ENCODE measurements around the gene USP25. TPM values are rescaled to one million over a fixed set of nuclear protein-coding genes. Genes with fewer than 3 reads are reported as not detected.

USP25 gene
- total RNA-seq, 1 donor, result 56.1 TPM

DNA sequence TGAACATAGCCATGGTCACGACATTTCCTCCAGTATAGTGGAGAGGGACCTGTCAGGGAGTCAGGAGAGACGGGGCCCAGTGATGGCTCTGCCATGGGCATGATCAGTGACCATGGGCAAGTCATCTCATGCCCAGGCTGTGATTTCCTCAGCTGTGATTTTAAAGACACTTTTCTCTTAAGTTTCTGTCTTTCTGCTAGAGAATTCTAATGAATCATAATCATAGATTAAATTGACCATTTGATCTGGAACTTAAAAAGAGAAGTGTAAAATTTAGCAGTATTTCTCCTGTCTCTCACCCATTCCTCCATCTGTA lies 112.7 kb downstream of the USP25 start:
- peaks cover 24% of the 10 kb centered on the region for H3K4me1 ChIP-seq (ENCODE audit: insufficient read depth, low read length)

GRCh38 chr21:15843766-15844165 lies 114.0 kb downstream of the USP25 start:
- no peaks in the 10 kb centered on the region for H3K79me2 ChIP-seq (ENCODE audit: insufficient read depth, low read length)
- H3K9me3 ChIP-seq (ENCODE audit: low read depth, low read length), result no peaks in the 10 kb centered on the region
- no peak overlapping the region for H3K4me2 ChIP-seq (ENCODE audit: insufficient read depth, low read length)
- no peaks in the 10 kb centered on the region for H3K36me3 ChIP-seq (ENCODE audit: insufficient read depth, low read length)
- H3K4me1 ChIP-seq (ENCODE audit: insufficient read depth, low read length), result peaks cover 24% of the 10 kb centered on the region
- DNase-seq (ENCODE audit: insufficient read length, low spot score, missing footprints), result no peak
- no peak overlapping the region for H2AFZ ChIP-seq (ENCODE audit: low read length)
- no peak overlapping the region for H3K27ac ChIP-seq (ENCODE audit: low read depth, low read length)
- H3K27me3 ChIP-seq (ENCODE audit: insufficient read depth, low read length), result no peaks in the 10 kb centered on the region
- H3K4me3 ChIP-seq (ENCODE audit: insufficient read depth, low read length), result no peak overlapping the region
- TF ChIP-seq, protein P1, sequence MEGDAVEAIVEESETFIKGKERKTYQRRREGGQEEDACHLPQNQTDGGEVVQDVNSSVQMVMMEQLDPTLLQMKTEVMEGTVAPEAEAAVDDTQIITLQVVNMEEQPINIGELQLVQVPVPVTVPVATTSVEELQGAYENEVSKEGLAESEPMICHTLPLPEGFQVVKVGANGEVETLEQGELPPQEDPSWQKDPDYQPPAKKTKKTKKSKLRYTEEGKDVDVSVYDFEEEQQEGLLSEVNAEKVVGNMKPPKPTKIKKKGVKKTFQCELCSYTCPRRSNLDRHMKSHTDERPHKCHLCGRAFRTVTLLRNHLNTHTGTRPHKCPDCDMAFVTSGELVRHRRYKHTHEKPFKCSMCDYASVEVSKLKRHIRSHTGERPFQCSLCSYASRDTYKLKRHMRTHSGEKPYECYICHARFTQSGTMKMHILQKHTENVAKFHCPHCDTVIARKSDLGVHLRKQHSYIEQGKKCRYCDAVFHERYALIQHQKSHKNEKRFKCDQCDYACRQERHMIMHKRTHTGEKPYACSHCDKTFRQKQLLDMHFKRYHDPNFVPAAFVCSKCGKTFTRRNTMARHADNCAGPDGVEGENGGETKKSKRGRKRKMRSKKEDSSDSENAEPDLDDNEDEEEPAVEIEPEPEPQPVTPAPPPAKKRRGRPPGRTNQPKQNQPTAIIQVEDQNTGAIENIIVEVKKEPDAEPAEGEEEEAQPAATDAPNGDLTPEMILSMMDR (IDR thresholded peaks at IDR 0.05; ENCODE audit: extremely low read depth, low read depth, low read length), result no peak
- no peaks in the 10 kb centered on the region for H4K20me1 ChIP-seq (ENCODE audit: insufficient read depth, low read length)

More for the DNA sequence above, 112.7 kb downstream of the USP25 start:
- DNase-seq (ENCODE audit: insufficient read length, low spot score, missing footprints), result no peak
- Histone ChIP-seq H3K9me3 (ENCODE audit: low read depth, low read length) (no peaks in the 10 kb centered on the region), H3K27ac (ENCODE audit: low read depth, low read length) (no peak overlapping the region), H2AFZ (ENCODE audit: low read length) (no peak overlapping the region), H3K4me2 (ENCODE audit: insufficient read depth, low read length) (no peak overlapping the region), H3K27me3 (ENCODE audit: insufficient read depth, low read length) (no peaks in the 10 kb centered on the region), H3K4me3 (ENCODE audit: insufficient read depth, low read length) (no peak overlapping the region), H3K79me2 (ENCODE audit: insufficient read depth, low read length) (no peaks in the 10 kb centered on the region), H3K36me3 (ENCODE audit: insufficient read depth, low read length) (no peaks in the 10 kb centered on the region), H4K20me1 (ENCODE audit: insufficient read depth, low read length) (no peaks in the 10 kb centered on the region)
- TF ChIP-seq, protein P1 (IDR thresholded peaks at IDR 0.05; ENCODE audit: extremely low read depth, low read depth, low read length), result no peak

DNA sequence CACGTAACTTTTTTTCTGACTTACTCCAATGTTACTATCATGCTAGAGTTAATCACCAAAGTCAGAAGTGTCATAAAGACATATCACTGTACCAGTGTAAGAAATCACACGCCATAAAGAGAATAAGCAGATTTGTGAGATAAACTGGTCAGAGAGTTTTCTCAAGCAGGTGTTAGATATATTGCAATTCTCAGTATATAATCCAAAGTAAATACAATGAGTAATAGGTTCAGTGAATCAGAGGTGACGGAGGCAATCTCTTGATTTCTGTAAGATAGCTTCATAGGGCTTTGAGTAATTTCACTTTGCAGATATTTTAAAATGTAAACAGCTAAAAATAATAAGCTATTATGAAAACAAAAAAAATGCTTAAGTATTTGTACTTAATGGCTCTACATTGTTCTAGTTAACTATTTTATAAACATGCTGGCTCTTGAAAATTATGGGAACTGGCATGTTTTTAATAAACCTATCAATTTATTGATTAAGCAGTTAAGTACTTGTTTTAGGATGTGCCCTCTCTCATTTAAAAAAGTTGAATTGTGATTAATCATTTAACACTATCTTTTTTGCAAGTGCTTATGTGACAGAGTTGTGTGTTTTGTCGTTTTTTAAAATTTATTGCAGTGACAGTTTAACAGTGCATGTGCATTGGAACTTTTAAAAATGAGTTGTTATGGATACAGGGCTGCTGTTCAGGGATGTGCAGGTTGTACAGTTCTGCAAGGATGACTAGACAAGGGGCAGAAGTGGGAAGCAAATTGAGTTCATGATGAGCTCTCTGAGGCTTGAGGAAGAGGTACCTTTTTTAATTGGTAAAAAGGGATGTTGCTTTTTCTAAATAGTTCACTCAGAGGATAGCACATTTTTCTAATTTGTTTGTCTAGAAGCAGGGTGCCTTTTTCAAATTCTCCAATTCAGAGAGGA lies 119.1 kb downstream of the USP25 start:
- Histone ChIP-seq H3K4me3 (ENCODE audit: insufficient read depth, low read length) (no peak overlapping the region), H2AFZ (ENCODE audit: low read length) (no peak overlapping the region), H3K9me3 (ENCODE audit: low read depth, low read length) (no peaks in the 10 kb centered on the region), H3K4me2 (ENCODE audit: insufficient read depth, low read length) (peak overlapping the region; percentile 4), H4K20me1 (ENCODE audit: insufficient read depth, low read length) (no peaks in the 10 kb centered on the region), H3K36me3 (ENCODE audit: insufficient read depth, low read length) (no peaks in the 10 kb centered on the region), H3K27ac (ENCODE audit: low read depth, low read length) (no peak overlapping the region), H3K4me1 (ENCODE audit: insufficient read depth, low read length) (peaks cover 11% of the 10 kb centered on the region), H3K79me2 (ENCODE audit: insufficient read depth, low read length) (no peaks in the 10 kb centered on the region), H3K27me3 (ENCODE audit: insufficient read depth, low read length) (no peaks in the 10 kb centered on the region)
- TF ChIP-seq, protein P1 (IDR thresholded peaks at IDR 0.05; ENCODE audit: extremely low read depth, low read depth, low read length), result no peak
- no peak for DNase-seq (ENCODE audit: insufficient read length, low spot score, missing footprints)

GRCh38 chr21:15849927-15850326 lies 120.1 kb downstream of the USP25 start:
- Histone ChIP-seq H3K27me3 (ENCODE audit: insufficient read depth, low read length) (no peaks in the 10 kb centered on the region), H3K79me2 (ENCODE audit: insufficient read depth, low read length) (no peaks in the 10 kb centered on the region), H3K4me1 (ENCODE audit: insufficient read depth, low read length) (peaks cover 11% of the 10 kb centered on the region), H3K4me2 (ENCODE audit: insufficient read depth, low read length) (no peak overlapping the region), H3K27ac (ENCODE audit: low read depth, low read length) (no peak overlapping the region), H3K4me3 (ENCODE audit: insufficient read depth, low read length) (no peak overlapping the region), H3K9me3 (ENCODE audit: low read depth, low read length) (no peaks in the 10 kb centered on the region), H2AFZ (ENCODE audit: low read length) (no peak overlapping the region), H3K36me3 (ENCODE audit: insufficient read depth, low read length) (no peaks in the 10 kb centered on the region), H4K20me1 (ENCODE audit: insufficient read depth, low read length) (no peaks in the 10 kb centered on the region)
- no peak for DNase-seq (ENCODE audit: insufficient read length, low spot score, missing footprints)
- TF ChIP-seq, protein P1 (IDR thresholded peaks at IDR 0.05; ENCODE audit: extremely low read depth, low read depth, low read length), result no peak
